OCI-LY3 (cell line): ENCODE results near the gene ST6GAL1.

Experiments used
- CTCF ChIP-seq: fragments of 200-600, 300-600 bp; sonication (generic); IDR thresholded peaks from 2 replicates; pipeline ENCODE4 v1.5.1; 2014; ENCODE audit warnings: antibody characterized with exemption, low read length, low read depth
- EZH2phosphoT487 ChIP-seq: fragments of 200-600 bp; shearing (Covaris generic); IDR thresholded peaks from 2 replicates; pipeline ENCODE4 v1.6.1; 2018; ENCODE audit warnings: antibody characterized with exemption, mixed run types, low read depth

GRCh38 chr3:187079090-187080022, 149.0 kb downstream of the ST6GAL1 start:
- TF ChIP-seq CTCF = no peak
- TF ChIP-seq EZH2phosphoT487 = no peak
